Nephron (organoid): ENCODE measurements around the gene PRPF38A.

Experiments used
- H3K27ac Mint-ChIP-seq, 3 experiments: 2 replicates each; pipeline ENCODE4 v1.8.0; 2020; ENCODE audit warnings: mixed read lengths in 3 of 3, mild to moderate bottlenecking in 2 of 3, moderate library complexity in 1 of 3
- H3K27me3 Mint-ChIP-seq: 2 replicates; pipeline ENCODE4 v1.8.0; 2021; ENCODE audit warnings: low read depth, mild to moderate bottlenecking, moderate library complexity, mixed read lengths
- H3K36me3 Mint-ChIP-seq: 2 replicates; pipeline ENCODE4 v1.8.0; 2020; ENCODE audit warnings: low read depth, mixed read lengths
- H3K4me1 Mint-ChIP-seq: 2 replicates; pipeline ENCODE4 v1.8.0; 2020; ENCODE audit warnings: mixed read lengths
- H3K4me3 Mint-ChIP-seq, 3 experiments: 2 replicates each; pipeline ENCODE4 v1.8.0; 2020; ENCODE audit warnings: mild to moderate bottlenecking in 3 of 3, mixed read lengths in 3 of 3, moderate library complexity in 2 of 3
- H3K9me3 Mint-ChIP-seq: 2 replicates; pipeline ENCODE4 v1.8.0; 2020; ENCODE audit warnings: mixed read lengths
- TF ChIP-seq, protein P1 (sequence below), 3 experiments: fragments of 200-600 bp; sonication (generic); IDR thresholded peaks; one replicate each; pipeline ENCODE4 v1.5.0; 2021; ENCODE audit warnings: antibody characterized with exemption in 3 of 3; ENCODE audit not compliant: unreplicated experiment in 3 of 3

Gene PRPF38A

DNA sequence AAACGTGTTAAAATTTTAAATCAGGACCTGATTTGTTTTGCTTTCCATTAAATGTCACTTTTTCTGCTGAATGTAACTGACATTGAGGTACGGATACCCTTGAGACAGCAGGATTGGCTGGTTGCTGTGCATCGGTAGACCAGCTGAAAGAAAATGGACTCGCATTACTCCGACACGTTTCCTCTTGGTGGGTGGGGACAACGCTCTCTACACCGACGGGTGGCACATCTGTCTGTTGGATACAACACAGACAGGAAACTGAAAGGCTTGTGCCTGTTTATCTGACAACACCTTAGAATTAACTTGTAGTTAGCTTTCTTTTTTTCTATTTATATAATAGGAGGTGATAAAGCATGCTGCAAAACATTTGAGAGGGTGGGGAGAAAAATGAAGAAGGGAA is 19.4 kb downstream of the PRPF38A start:
- TF ChIP-seq, protein P1, sequence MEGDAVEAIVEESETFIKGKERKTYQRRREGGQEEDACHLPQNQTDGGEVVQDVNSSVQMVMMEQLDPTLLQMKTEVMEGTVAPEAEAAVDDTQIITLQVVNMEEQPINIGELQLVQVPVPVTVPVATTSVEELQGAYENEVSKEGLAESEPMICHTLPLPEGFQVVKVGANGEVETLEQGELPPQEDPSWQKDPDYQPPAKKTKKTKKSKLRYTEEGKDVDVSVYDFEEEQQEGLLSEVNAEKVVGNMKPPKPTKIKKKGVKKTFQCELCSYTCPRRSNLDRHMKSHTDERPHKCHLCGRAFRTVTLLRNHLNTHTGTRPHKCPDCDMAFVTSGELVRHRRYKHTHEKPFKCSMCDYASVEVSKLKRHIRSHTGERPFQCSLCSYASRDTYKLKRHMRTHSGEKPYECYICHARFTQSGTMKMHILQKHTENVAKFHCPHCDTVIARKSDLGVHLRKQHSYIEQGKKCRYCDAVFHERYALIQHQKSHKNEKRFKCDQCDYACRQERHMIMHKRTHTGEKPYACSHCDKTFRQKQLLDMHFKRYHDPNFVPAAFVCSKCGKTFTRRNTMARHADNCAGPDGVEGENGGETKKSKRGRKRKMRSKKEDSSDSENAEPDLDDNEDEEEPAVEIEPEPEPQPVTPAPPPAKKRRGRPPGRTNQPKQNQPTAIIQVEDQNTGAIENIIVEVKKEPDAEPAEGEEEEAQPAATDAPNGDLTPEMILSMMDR (IDR thresholded peaks at IDR 0.05; ENCODE audit: unreplicated experiment in 3 of 3): no peak

DNA sequence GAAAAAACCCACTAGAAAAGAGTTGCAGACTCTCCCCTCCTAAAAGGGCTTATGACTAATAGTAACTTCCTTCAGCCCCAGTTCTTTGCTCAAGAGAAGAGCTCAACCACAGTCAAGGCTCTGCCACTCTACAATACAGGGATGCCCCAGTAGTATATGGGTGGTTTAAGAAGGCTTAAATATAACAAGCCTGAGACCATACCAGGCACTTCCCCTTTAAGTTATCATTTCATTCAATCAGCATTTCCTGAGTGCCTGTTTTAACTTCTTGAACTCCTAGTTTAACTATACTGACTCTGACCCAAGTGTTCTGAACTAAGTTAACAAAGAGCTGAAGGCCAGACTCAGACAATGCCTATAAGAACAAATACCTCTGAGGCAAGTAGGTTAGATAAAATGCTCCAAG is 19.8 kb downstream of the PRPF38A start:
- Mint-ChIP-seq H3K27ac (no peak overlapping the region), H3K9me3 (no peaks in the 10 kb centered on the region), H3K36me3 (peaks cover 59% of the 10 kb centered on the region), H3K27me3 (no peaks in the 10 kb centered on the region), H3K4me1 (no peaks in the 10 kb centered on the region), H3K4me3 (no peak overlapping the region)
- TF ChIP-seq, protein P1 (IDR thresholded peaks at IDR 0.05; ENCODE audit: unreplicated experiment in 3 of 3): no peak

More for the DNA sequence above, 19.4 kb downstream of the PRPF38A start:
- H3K36me3 Mint-ChIP-seq: peaks cover 59% of the 10 kb centered on the region
- H3K4me1 Mint-ChIP-seq: no peaks in the 10 kb centered on the region
- no peaks in the 10 kb centered on the region for H3K27me3 Mint-ChIP-seq
- H3K4me3 Mint-ChIP-seq: no peak overlapping the region
- no peak overlapping the region for H3K27ac Mint-ChIP-seq
- no peaks in the 10 kb centered on the region for H3K9me3 Mint-ChIP-seq

DNA sequence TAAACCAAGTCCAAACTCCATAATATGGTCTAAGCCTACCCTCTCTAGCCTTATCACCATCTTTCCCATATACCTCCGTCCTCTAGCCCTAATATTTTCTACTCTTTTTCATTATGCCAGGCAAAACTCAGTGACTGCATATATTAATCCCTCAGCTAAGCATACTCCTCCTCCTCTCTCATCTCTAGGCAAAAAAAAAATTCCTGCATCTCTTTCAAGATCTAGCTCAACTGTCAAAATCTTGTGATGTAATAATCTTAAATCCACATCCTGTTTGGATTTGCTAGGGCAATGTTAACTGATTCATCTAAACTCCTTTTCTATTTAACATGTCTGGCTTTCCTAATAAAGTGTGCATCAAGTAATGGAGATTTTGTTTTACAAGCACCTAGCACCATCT is 20.4 kb downstream of the PRPF38A start:
- TF ChIP-seq, protein P1 (IDR thresholded peaks at IDR 0.05; ENCODE audit: unreplicated experiment in 3 of 3): no peak
- no peak overlapping the region for H3K27ac Mint-ChIP-seq
- H3K36me3 Mint-ChIP-seq: peaks cover 53% of the 10 kb centered on the region
- H3K27me3 Mint-ChIP-seq: no peaks in the 10 kb centered on the region
- H3K9me3 Mint-ChIP-seq: no peaks in the 10 kb centered on the region
- no peak overlapping the region for H3K4me3 Mint-ChIP-seq
- no peaks in the 10 kb centered on the region for H3K4me1 Mint-ChIP-seq

GRCh38 chr1:52426371-52426770 is 22.0 kb downstream of the PRPF38A start:
- no peak overlapping the region for H3K4me3 Mint-ChIP-seq
- H3K27me3 Mint-ChIP-seq: no peaks in the 10 kb centered on the region
- no peak overlapping the region for H3K27ac Mint-ChIP-seq
- TF ChIP-seq, protein P1 (IDR thresholded peaks at IDR 0.05; ENCODE audit: unreplicated experiment in 3 of 3): no peak
- H3K9me3 Mint-ChIP-seq: no peaks in the 10 kb centered on the region
- H3K36me3 Mint-ChIP-seq: peaks cover 61% of the 10 kb centered on the region
- no peaks in the 10 kb centered on the region for H3K4me1 Mint-ChIP-seq

DNA sequence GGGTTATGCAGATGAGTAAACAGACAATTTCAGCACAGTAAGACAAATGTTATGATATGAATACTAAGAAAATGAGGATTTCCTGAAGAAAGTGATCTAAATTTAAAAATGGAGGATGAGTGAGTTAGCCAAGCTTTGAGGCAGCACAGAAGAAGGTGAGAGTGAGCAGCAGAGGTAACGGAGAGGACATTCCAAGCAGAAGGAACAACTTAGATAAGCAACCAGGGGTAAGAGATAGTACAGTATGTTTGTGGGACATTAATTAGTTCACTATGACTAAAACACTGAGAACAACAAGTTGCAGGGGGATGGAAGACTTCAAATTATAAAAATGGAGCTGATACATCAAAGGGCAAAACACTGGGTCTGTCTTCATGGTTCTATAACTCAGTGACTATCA is 22.8 kb downstream of the PRPF38A start:
- Mint-ChIP-seq H3K9me3 (no peaks in the 10 kb centered on the region), H3K36me3 (peaks cover 66% of the 10 kb centered on the region), H3K4me3 (no peak overlapping the region), H3K27me3 (no peaks in the 10 kb centered on the region), H3K27ac (no peak overlapping the region), H3K4me1 (no peaks in the 10 kb centered on the region)
- TF ChIP-seq, protein P1 (IDR thresholded peaks at IDR 0.05; ENCODE audit: unreplicated experiment in 3 of 3): no peak

DNA sequence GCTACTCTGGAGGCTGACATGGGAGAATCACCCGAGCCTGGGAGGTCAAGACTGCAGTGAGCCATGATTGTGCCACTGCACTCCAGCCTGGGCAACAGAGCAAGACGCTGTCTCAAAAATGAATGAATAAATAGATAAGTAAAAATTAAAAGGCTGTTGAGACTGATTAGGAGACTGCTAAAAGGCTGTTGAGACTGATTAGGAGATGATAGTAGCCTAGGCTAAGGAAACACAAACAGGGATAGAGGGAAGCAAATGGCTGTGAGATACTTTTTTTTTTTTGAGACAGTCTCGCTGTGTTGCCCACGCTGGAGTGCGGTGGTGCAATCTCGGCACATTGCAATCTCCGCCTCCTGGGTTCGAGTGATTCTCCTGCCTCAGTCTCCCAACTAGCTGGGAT is 28.4 kb downstream of the PRPF38A start:
- Mint-ChIP-seq H3K4me3 (no peak overlapping the region), H3K27me3 (no peaks in the 10 kb centered on the region), H3K36me3 (peaks cover 74% of the 10 kb centered on the region), H3K4me1 (no peaks in the 10 kb centered on the region), H3K27ac (no peak overlapping the region), H3K9me3 (no peaks in the 10 kb centered on the region)
- TF ChIP-seq, protein P1 (IDR thresholded peaks at IDR 0.05; ENCODE audit: unreplicated experiment in 3 of 3): no peak
